B cell (primary cell): Measurements from ENCODE around the gene ABHD12B. TPM values are rescaled to one million over a fixed set of nuclear protein-coding genes. Genes with fewer than 3 reads are reported as not detected.

Experiments
- ATAC-seq: fragments of 200-7000 bp; cut with Tn5 transposase; one replicate; pipeline ENCODE4 v1.10.0; 2021; ENCODE audit warnings: low read depth, mild to moderate bottlenecking, moderate number of reproducible peaks, moderate library complexity
- CTCF ChIA-PET: fragments of 350-600 bp; sonication (Branson Sonifier 250); formaldehyde crosslinking; loops from one replicate; lab custom pipeline; 2021; ENCODE audit warnings: antibody characterized with exemption, inconsistent platforms; lab: Charles Lee
- POLR2A ChIA-PET: fragments of 350-600 bp; sonication (Branson Sonifier 250); formaldehyde crosslinking; loops from one replicate; lab custom pipeline; 2021; ENCODE audit warnings: antibody characterized with exemption; lab: Charles Lee
- DNase-seq: peaks from one replicate; pipeline ENCODE4 v3.0.0; 2013
- H2AFZ ChIP-seq: 2 replicates; pipeline ENCODE4 v1.6.1; 2012; ENCODE audit warnings: mild to moderate bottlenecking, low read depth, low read length; ENCODE audit not compliant: insufficient read depth, poor library complexity, severe bottlenecking
- H3K27ac ChIP-seq, 2 donors: 1 replicate in 1 of 2; 2 replicates in 1 of 2; pipeline ENCODE4 v1.5.1; 2012 to 2013; ENCODE audit warnings: low read length in 2 of 2, mild to moderate bottlenecking in 2 of 2, moderate library complexity in 1 of 2
- H3K27me3 ChIP-seq, 4 experiments: fragments of 200-600 bp in 1 of 4; sonication (generic) in 1 of 4; replicated peaks in 1 of 4; 1 replicate in 2 of 4; 2 replicates in 2 of 4; pipeline versions ENCODE4 v1.6.1 to v1.7.0; 2013 to 2016; ENCODE audit warnings: low read length in 3 of 4, mild to moderate bottlenecking in 2 of 4, mixed read lengths in 1 of 4, moderate library complexity in 1 of 4; ENCODE audit not compliant: insufficient read depth in 4 of 4, control insufficient read depth in 3 of 4; ENCODE audit errors: control extremely low read depth in 1 of 4
- H3K36me3 ChIP-seq, 2 experiments: replicated peaks in 1 of 2; 1 replicate in 1 of 2; 2 replicates in 1 of 2; pipeline versions ENCODE4 v1.6.1 to v1.7.1; 2013; ENCODE audit warnings: low read length in 1 of 2; ENCODE audit not compliant: insufficient read depth in 2 of 2, control insufficient read depth in 1 of 2; ENCODE audit errors: control extremely low read depth in 1 of 2, extremely low read depth in 1 of 2
- H3K4me1 ChIP-seq, 2 donors: fragments of 200-600 bp in 1 of 2; sonication (generic) in 1 of 2; 1 replicate in 1 of 2; 2 replicates in 1 of 2; pipeline versions ENCODE4 v1.5.1 to v1.6.1; 2013 to 2017; ENCODE audit warnings: low read length in 2 of 2; ENCODE audit not compliant: control insufficient read depth in 2 of 2, insufficient read depth in 2 of 2
- H3K4me2 ChIP-seq: replicated peaks from 2 replicates; pipeline ENCODE3; 2012; ENCODE audit warnings: mild to moderate bottlenecking, low read depth, low read length; ENCODE audit not compliant: poor library complexity, severe bottlenecking
- H3K4me3 ChIP-seq, 5 experiments: fragments of 200-600 bp in 1 of 5; sonication (generic) in 1 of 5; 1 replicate in 3 of 5; 2 replicates in 2 of 5; pipeline versions ENCODE4 v1.5.1 to v1.7.0; 2011 to 2016; ENCODE audit warnings: low read length in 4 of 5, mild to moderate bottlenecking in 4 of 5, low read depth in 2 of 5, control low read depth in 1 of 5, moderate library complexity in 1 of 5; ENCODE audit not compliant: insufficient read depth in 1 of 5; ENCODE audit errors: control extremely low read depth in 1 of 5, extremely low read depth in 1 of 5
- H3K79me2 ChIP-seq: fragments of 200-600 bp; sonication (generic); one replicate; pipeline ENCODE4 v1.6.0; 2016; ENCODE audit warnings: low read length; ENCODE audit not compliant: control insufficient read depth, insufficient read depth
- H3K9ac ChIP-seq: fragments of 200-600 bp; sonication (generic); 2 replicates; pipeline ENCODE4 v1.6.1; 2017; ENCODE audit warnings: mild to moderate bottlenecking, low read length, moderate library complexity
- H3K9me3 ChIP-seq, 3 donors: one replicate each; pipeline versions ENCODE4 v1.6.1 to v1.7.1; 2013; ENCODE audit warnings: low read length in 2 of 3; ENCODE audit not compliant: control insufficient read depth in 2 of 3, insufficient read depth in 1 of 3; ENCODE audit errors: control extremely low read depth in 1 of 3
- H4K20me1 ChIP-seq: 2 replicates; pipeline ENCODE4 v1.6.0; 2012; ENCODE audit warnings: mild to moderate bottlenecking, low read length; ENCODE audit not compliant: insufficient read depth, control insufficient read depth, poor library complexity, severe bottlenecking
- H3K27ac Mint-ChIP-seq: one replicate; pipeline ENCODE4 v1.8.0; 2021; ENCODE audit warnings: mixed read lengths
- H3K27me3 Mint-ChIP-seq: one replicate; pipeline ENCODE4 v1.8.0; 2021; ENCODE audit warnings: mixed read lengths
- H3K4me1 Mint-ChIP-seq: one replicate; pipeline ENCODE4 v1.8.0; 2021; ENCODE audit warnings: mixed read lengths
- H3K4me3 Mint-ChIP-seq: one replicate; pipeline ENCODE4 v1.8.0; 2021; ENCODE audit warnings: mixed read lengths
- H3K9me3 Mint-ChIP-seq: one replicate; pipeline ENCODE4 v1.8.0; 2022; ENCODE audit warnings: mixed read lengths; ENCODE audit not compliant: insufficient read depth
- CTCF ChIP-seq: fragments of 200-600 bp; IDR thresholded peaks from one replicate; pipeline ENCODE4 v1.8.0; 2022; ENCODE audit warnings: antibody characterized with exemption, mild to moderate bottlenecking
- EZH2 ChIP-seq: IDR thresholded peaks from 2 replicates; pipeline ENCODE4 v1.6.1; 2012; ENCODE audit warnings: borderline replicate concordance, low read depth, mild to moderate bottlenecking, moderate library complexity, low read length; ENCODE audit not compliant: insufficient read depth, poor library complexity, severe bottlenecking
- WGBS: methylation state at CpG from one replicate; pipeline ENCODE4 v1.1.5; 2013; ENCODE audit warnings: missing lambda C conversion rate; ENCODE audit not compliant: insufficient coverage; 5-methylcytosine and 5-hydroxymethylcytosine counted together
- intact Hi-C: fragments of 100-400 bp; cut with micrococcal nuclease; formaldehyde crosslinking; loops from one replicate; pipeline ENCODE4 v1.10.0; 2022
- polyA plus RNA-seq: library from polyadenylated mRNA; depleted of rRNA; stranded (reverse); fragments of >200 nt; gene quantifications from 2 replicates; pipeline ENCODE4 v1.2.3, GENCODE V29; 2012
- total RNA-seq, 2 donors: library from RNA; stranded (reverse); fragments of 120-200 nt in 1 of 2; gene quantifications; 1 replicate in 1 of 2; 2 replicates in 1 of 2; pipeline versions ENCODE4 v1.2.3 to v1.2.4, GENCODE V29; 2013 to 2022

Gene ABHD12B
- total and polyA plus RNA-seq, 2 donors (not counting 1 experiment from before 2014, with no cell fraction given), result not detected

- POLR2A ChIA-PET, result interaction anchor here (1.2 to 2.1 kb wide), 4 partner anchors 29 to 103 kb away, joined by 3 to 24 read pairs (median 8); partner anchors contain the start of gene NIN
- intact Hi-C loops, result no loop called here
- H3K27ac Mint-ChIP-seq, result peak overlapping the region; percentile 50
- no peaks in the 10 kb centered on the region for H3K27me3 ChIP-seq
- H2AFZ ChIP-seq, result peak overlapping the region; percentile 92
- no peaks in the 10 kb centered on the region for H3K79me2 ChIP-seq
- H3K36me3 ChIP-seq, result no peaks in the 10 kb centered on the region
- peaks cover 9 to 14% of the 10 kb centered on the region in 2 donors for H3K4me1 ChIP-seq
- no peaks in the 10 kb centered on the region for H3K9me3 Mint-ChIP-seq
- ATAC-seq (no peak), DNase-seq (no peak)
- H3K4me3 ChIP-seq, result peak overlapping the region in 4 of 5 experiments; percentile 58 to 81 (median 67)
- no peaks in the 10 kb centered on the region for H4K20me1 ChIP-seq
- no peak for TF ChIP-seq EZH2
- no peak for TF ChIP-seq CTCF
- no peaks in the 10 kb centered on the region for H3K9me3 ChIP-seq
- WGBS, result no CpG with 5 or more reads among the region's 1 CpG
- peaks cover 15% of the 10 kb centered on the region for H3K4me1 Mint-ChIP-seq
- CTCF ChIA-PET, result interaction anchor here (0.6 to 12.4 kb wide), 26 partner anchors 8 to 1046 kb away, joined by 3 to 258 read pairs (median 18); partner anchors contain the start of gene NIN
- H3K9ac ChIP-seq, result peak overlapping the region; percentile 75
- no peaks in the 10 kb centered on the region for H3K27me3 Mint-ChIP-seq
- H3K4me3 Mint-ChIP-seq, result peak overlapping the region; percentile 95
- H3K4me2 ChIP-seq, result peak overlapping the region; percentile 93
- H3K27ac ChIP-seq, result peak overlapping the region in 1 of 2 donors; percentile 0
These were observed 12.6 kb upstream of the ABHD12B start for GRCh38 chr14:50859296-50859624.

DNA sequence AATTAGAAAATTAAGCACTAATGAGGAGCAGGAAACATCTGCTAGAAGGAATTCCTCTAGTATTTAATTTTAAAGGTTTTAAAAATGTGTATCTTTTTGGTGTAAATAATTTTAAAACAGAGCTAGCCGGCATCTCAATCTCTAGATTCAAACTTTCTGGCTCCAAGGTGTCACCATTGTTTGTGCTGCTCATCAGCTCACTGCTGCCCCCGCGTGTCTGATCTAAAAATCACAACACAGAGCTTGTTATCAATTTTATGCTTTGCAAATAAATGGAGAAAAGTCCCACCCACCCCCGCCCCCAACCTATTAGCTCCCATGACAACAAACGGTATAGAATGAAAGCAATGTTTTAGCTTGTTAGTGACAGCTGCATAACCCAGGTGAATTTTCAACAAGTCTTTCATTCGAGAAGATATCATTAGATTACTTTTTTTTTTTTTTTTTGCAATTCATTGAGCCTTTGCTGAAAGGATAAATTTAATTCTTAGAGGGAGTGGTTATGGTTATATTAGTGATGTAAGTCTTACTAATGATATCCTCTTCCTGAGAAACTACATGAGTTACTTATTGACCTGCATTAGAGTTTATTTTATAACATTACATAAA lies 11.3 kb upstream of the ABHD12B start:
- Histone ChIP-seq H3K9me3 (no peaks in the 10 kb centered on the region), H3K79me2 (no peaks in the 10 kb centered on the region), H3K27ac (peak overlapping the region; percentile 34 to 44), H3K9ac (peak overlapping the region; percentile 75), H3K36me3 (no peaks in the 10 kb centered on the region), H3K4me1 (peaks cover 9 to 14% of the 10 kb centered on the region in 2 donors), H2AFZ (peak overlapping the region; percentile 92), H3K4me3 (peak overlapping the region; percentile 58 to 92 (median 69)), H3K27me3 (no peaks in the 10 kb centered on the region), H3K4me2 (peak overlapping the region; percentile 93), H4K20me1 (no peaks in the 10 kb centered on the region)
- Mint-ChIP-seq H3K4me3 (peak overlapping the region; percentile 95), H3K27ac (peak overlapping the region; percentile 91), H3K27me3 (peaks cover 2% of the 10 kb centered on the region), H3K9me3 (no peaks in the 10 kb centered on the region), H3K4me1 (peaks cover 15% of the 10 kb centered on the region)
- DNase-seq, result peak; percentile 90
- ATAC-seq, result peak; percentile 71
- ChIA-PET POLR2A (interaction anchor here (0.7 to 2.1 kb wide), 9 partner anchors 30 to 188 kb away, joined by 3 to 24 read pairs (median 5); partner anchors contain the start of gene NIN), CTCF (interaction anchor here (0.6 to 12.4 kb wide), 55 partner anchors 9 to 1399 kb away, joined by 3 to 258 read pairs (median 7); partner anchors contain the start of genes NIN, PYGL and TMX1)
- no CpG with 5 or more reads among the region's 6 CpGs for WGBS
- intact Hi-C loops, result loop anchor here (1.0 to 2.0 kb wide), 8 partner anchors 25 to 317 kb away; partner anchors contain the start of genes NIN and SAV1
- TF ChIP-seq EZH2, result no peak
- peak; percentile 87 for TF ChIP-seq CTCF
